Measurements from ENCODE around the gene MAN1A2.

MAN1A2 gene

DNA sequence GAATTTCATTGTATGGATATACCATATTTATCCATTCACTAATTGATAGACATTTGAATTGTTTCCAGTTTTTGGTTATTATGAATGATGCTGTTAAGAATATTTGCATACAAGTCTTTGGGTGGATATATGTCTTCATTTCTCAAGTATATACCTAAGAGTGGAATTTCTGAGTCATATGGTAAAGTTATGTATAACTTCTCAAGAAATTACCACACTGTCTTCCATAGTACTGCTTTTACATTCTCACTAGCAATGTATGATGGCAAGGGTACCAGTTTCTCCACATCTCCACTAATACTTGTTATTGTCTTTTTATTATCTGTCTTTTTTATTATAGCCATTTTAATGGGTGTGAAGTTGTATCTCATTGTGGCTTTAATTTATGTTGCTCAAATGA, 164.0 kb downstream of the MAN1A2 start:
- in situ Hi-C loops (cut with MboI; ENCODE audit: low sequenced_read_pairs, unreplicated experiment), result loop anchor here (10.0 kb wide), 2 partner anchors 144 to 214 kb away; no protein-coding TSS in a partner anchor
- DNase-seq (ENCODE audit: low spot score), result no peak
- TF ChIP-seq, protein P1, sequence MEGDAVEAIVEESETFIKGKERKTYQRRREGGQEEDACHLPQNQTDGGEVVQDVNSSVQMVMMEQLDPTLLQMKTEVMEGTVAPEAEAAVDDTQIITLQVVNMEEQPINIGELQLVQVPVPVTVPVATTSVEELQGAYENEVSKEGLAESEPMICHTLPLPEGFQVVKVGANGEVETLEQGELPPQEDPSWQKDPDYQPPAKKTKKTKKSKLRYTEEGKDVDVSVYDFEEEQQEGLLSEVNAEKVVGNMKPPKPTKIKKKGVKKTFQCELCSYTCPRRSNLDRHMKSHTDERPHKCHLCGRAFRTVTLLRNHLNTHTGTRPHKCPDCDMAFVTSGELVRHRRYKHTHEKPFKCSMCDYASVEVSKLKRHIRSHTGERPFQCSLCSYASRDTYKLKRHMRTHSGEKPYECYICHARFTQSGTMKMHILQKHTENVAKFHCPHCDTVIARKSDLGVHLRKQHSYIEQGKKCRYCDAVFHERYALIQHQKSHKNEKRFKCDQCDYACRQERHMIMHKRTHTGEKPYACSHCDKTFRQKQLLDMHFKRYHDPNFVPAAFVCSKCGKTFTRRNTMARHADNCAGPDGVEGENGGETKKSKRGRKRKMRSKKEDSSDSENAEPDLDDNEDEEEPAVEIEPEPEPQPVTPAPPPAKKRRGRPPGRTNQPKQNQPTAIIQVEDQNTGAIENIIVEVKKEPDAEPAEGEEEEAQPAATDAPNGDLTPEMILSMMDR (IDR thresholded peaks at IDR 0.05; ENCODE audit: borderline replicate concordance, control extremely low read depth, extremely low read depth, insufficient read depth, missing control alignments), result no peak

GRCh38 chr1:117534995-117535467, 167.8 kb downstream of the MAN1A2 start:
- peak; percentile 57 for DNase-seq (ENCODE audit: low spot score)
- TF ChIP-seq, protein P1 (IDR thresholded peaks at IDR 0.05; ENCODE audit: borderline replicate concordance, control extremely low read depth, extremely low read depth, insufficient read depth, missing control alignments), result peak; percentile 52
- in situ Hi-C loops (cut with MboI; ENCODE audit: low sequenced_read_pairs, unreplicated experiment), result loop anchor here (10.0 kb wide), 2 partner anchors 140 to 210 kb away; no protein-coding TSS in a partner anchor

DNA sequence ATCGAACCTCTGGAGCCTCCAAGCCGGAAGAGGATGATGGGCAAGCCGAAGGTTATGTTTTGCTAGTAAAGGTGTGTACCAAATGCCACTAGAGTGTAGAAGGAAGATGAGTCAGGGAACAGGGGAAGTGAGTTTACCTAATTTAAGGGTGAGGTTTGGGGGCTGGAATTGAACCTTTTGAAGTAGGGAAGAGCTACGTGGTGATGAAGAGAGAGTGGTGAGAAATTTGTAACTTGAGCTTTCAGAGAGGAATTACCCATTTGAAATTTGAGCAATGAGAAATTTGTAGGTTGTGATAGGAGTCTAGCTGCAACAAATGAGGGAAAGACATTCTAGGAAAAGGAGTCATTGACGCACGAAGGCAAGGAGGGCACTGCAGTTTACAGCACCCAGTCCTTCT, 168.6 kb downstream of the MAN1A2 start:
- no peak for DNase-seq (ENCODE audit: low spot score)
- TF ChIP-seq, protein P1 (IDR thresholded peaks at IDR 0.05; ENCODE audit: borderline replicate concordance, control extremely low read depth, extremely low read depth, insufficient read depth, missing control alignments), result no peak

GRCh38 chr1:117537291-117537920, 170.2 kb downstream of the MAN1A2 start:
- TF ChIP-seq, protein P1 (IDR thresholded peaks at IDR 0.05; ENCODE audit: borderline replicate concordance, control extremely low read depth, extremely low read depth, insufficient read depth, missing control alignments), result no peak
- in situ Hi-C loops (cut with MboI; ENCODE audit: low sequenced_read_pairs, unreplicated experiment), result loop anchor here (10.0 kb wide), 2 partner anchors 137 to 207 kb away; no protein-coding TSS in a partner anchor
- no peak for DNase-seq (ENCODE audit: low spot score)

More for the DNA sequence above, 168.6 kb downstream of the MAN1A2 start:
- in situ Hi-C loops (cut with MboI; ENCODE audit: low sequenced_read_pairs, unreplicated experiment), result loop anchor here (10.0 kb wide), 2 partner anchors 139 to 209 kb away; no protein-coding TSS in a partner anchor

DNA sequence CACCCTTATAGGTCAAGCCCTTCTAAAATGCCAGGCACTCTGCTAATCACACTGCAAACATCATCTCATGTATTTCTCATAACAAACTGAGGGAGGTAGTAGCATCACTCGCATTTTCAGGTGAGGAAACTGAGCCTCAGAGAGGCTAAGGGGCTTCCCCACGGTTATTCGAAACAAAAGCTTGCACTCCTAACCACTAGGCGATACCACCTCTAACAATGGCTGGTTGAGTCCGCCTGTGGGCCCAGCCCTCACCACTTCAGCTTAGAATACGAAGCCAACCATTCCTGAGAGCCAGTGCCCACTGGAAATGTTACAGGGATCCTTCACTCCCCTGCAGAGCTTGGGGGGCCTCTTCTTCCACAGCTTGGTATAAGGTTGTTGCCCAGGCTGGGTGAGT, 173.3 kb downstream of the MAN1A2 start:
- in situ Hi-C loops (cut with MboI; ENCODE audit: low sequenced_read_pairs, unreplicated experiment), result no loop called here
- TF ChIP-seq, protein P1 (IDR thresholded peaks at IDR 0.05; ENCODE audit: borderline replicate concordance, control extremely low read depth, extremely low read depth, insufficient read depth, missing control alignments), result no peak
- no peak for DNase-seq (ENCODE audit: low spot score)

GRCh38 chr1:117541003-117541402, 173.8 kb downstream of the MAN1A2 start:
- TF ChIP-seq, protein P1 (IDR thresholded peaks at IDR 0.05; ENCODE audit: borderline replicate concordance, control extremely low read depth, extremely low read depth, insufficient read depth, missing control alignments), result no peak
- no peak for DNase-seq (ENCODE audit: low spot score)
- in situ Hi-C loops (cut with MboI; ENCODE audit: low sequenced_read_pairs, unreplicated experiment), result no loop called here
